Measurements from ENCODE around the gene KCTD17.

KCTD17 gene

GRCh38 chr22:37043209-37043827 is 8.2 kb upstream of the KCTD17 start:
- no peak for DNase-seq (ENCODE audit: low spot score)

GRCh38 chr22:37043828-37044538 is 7.6 kb upstream of the KCTD17 start:
- DNase-seq (ENCODE audit: low spot score) = peak; percentile 76

GRCh38 chr22:37044634-37045625 is 6.6 kb upstream of the KCTD17 start:
- DNase-seq (ENCODE audit: low spot score) = no peak

GRCh38 chr22:37045958-37046357 is 5.6 kb upstream of the KCTD17 start:
- DNase-seq (ENCODE audit: low spot score) = peak; percentile 81

- DNase-seq (ENCODE audit: low spot score) = no peak
These were observed 5.0 kb upstream of the KCTD17 start for GRCh38 chr22:37046589-37046988.

GRCh38 chr22:37047006-37047405 is 4.5 kb upstream of the KCTD17 start:
- no peak for DNase-seq (ENCODE audit: low spot score)

GRCh38 chr22:37048133-37048532 is 3.4 kb upstream of the KCTD17 start:
- peak; percentile 70 for DNase-seq (ENCODE audit: low spot score)

GRCh38 chr22:37049224-37049623 is 2.3 kb upstream of the KCTD17 start:
- no peak for DNase-seq (ENCODE audit: low spot score)

- no peak for DNase-seq (ENCODE audit: low spot score)
These were observed 629 bp upstream of the KCTD17 start for GRCh38 chr22:37050913-37051312.

GRCh38 chr22:37052386-37053309 is 1.1 kb downstream of the KCTD17 start:
- DNase-seq (ENCODE audit: low spot score) = no peak

- no peak for DNase-seq (ENCODE audit: low spot score)
These were observed 1.9 kb downstream of the KCTD17 start for GRCh38 chr22:37053310-37054055.

GRCh38 chr22:37054056-37054395 is 2.5 kb downstream of the KCTD17 start:
- no peak for DNase-seq (ENCODE audit: low spot score)

- no peak for DNase-seq (ENCODE audit: low spot score)
These were observed 3.2 kb downstream of the KCTD17 start for GRCh38 chr22:37054600-37055365.

- DNase-seq (ENCODE audit: low spot score) = no peak
These were observed 4.7 kb downstream of the KCTD17 start for GRCh38 chr22:37056246-37056645.

- no peak for DNase-seq (ENCODE audit: low spot score)
These were observed 5.7 kb downstream of the KCTD17 start for GRCh38 chr22:37057226-37057625.

- DNase-seq (ENCODE audit: low spot score) = no peak
These were observed 6.4 kb downstream of the KCTD17 start for GRCh38 chr22:37057796-37058510.

- no peak for DNase-seq (ENCODE audit: low spot score)
These were observed 7.6 kb downstream of the KCTD17 start for GRCh38 chr22:37058917-37059701.

- DNase-seq (ENCODE audit: low spot score) = no peak
These were observed 8.4 kb downstream of the KCTD17 start for GRCh38 chr22:37059876-37060449.

All from AG08396 (cell line).